ENCODE data around the gene NOSIP. TPM values are rescaled to one million over a fixed set of nuclear protein-coding genes. Genes with fewer than 3 reads are reported as not detected.

NOSIP gene
- total RNA-seq, 2 experiments from 2014 or later = 35.1 to 74.7 TPM

- no peaks in the 10 kb centered on the region for H3K4me1 ChIP-seq (ENCODE audit: insufficient read depth, low read length, poor library complexity, severe bottlenecking)
- POLR2A ChIA-PET = no interaction called here
These were observed 25.6 kb downstream of the NOSIP start for GRCh38 chr19:49554701-49555181.

GRCh38 chr19:49553451-49554271 lies 26.7 kb downstream of the NOSIP start:
- Histone ChIP-seq H3K4me3 (ENCODE audit: low read depth, low read length, poor library complexity, severe bottlenecking) (no peak overlapping the region), H3K9me2 (ENCODE audit: insufficient read depth, low read length) (no peaks in the 10 kb centered on the region), H4K20me1 (ENCODE audit: insufficient read depth, low read length) (no peaks in the 10 kb centered on the region), H2AFZ (ENCODE audit: low read length) (no peak overlapping the region), H3K9me3 (ENCODE audit: low read length) (no peaks in the 10 kb centered on the region), H3K4me2 (ENCODE audit: low read length) (no peak overlapping the region), H3K27ac (ENCODE audit: low read depth, low read length, poor library complexity, severe bottlenecking) (no peak overlapping the region), H3K36me3 (ENCODE audit: insufficient read depth, low read length) (peaks cover 31% of the 10 kb centered on the region; the same call in 1 of the 2 replicates), H3K4me1 (ENCODE audit: insufficient read depth, low read length, poor library complexity, severe bottlenecking) (no peaks in the 10 kb centered on the region), H3K79me2 (ENCODE audit: insufficient read depth, low read depth, low read length) (no peaks in the 10 kb centered on the region)
- ChIA-PET CTCF (ENCODE audit: unreplicated experiment) (no interaction called here), POLR2A (interaction anchor here (0.6 kb wide), 1 partner anchor 34 kb away, joined by 3 read pairs; no protein-coding TSS in a partner anchor)
- TF ChIP-seq CTCF (conservative IDR thresholded peaks at IDR 0.05; ENCODE audit: low read length) (no peak), EZH2phosphoT487 (IDR thresholded peaks at IDR 0.05; ENCODE audit: borderline replicate concordance, low read depth, low read length) (no peak)
- no peak for DNase-seq (ENCODE audit: low spot score)
- no TSS peak for BruUV-seq (replicated peaks)
- intact Hi-C loops (cut with micrococcal nuclease; ENCODE audit: unreplicated experiment) = no loop called here

More at GRCh38 chr19:49554701-49555181, 25.6 kb downstream of the NOSIP start:
- Histone ChIP-seq H3K4me2 (ENCODE audit: low read length) (no peak overlapping the region), H2AFZ (ENCODE audit: low read length) (no peak overlapping the region), H3K36me3 (ENCODE audit: insufficient read depth, low read length) (peaks cover 36% of the 10 kb centered on the region; the same call in 1 of the 2 replicates), H3K9me3 (ENCODE audit: low read length) (no peaks in the 10 kb centered on the region), H3K4me3 (ENCODE audit: low read depth, low read length, poor library complexity, severe bottlenecking) (no peak overlapping the region), H3K9me2 (ENCODE audit: insufficient read depth, low read length) (no peaks in the 10 kb centered on the region), H3K27ac (ENCODE audit: low read depth, low read length, poor library complexity, severe bottlenecking) (no peak overlapping the region), H3K79me2 (ENCODE audit: insufficient read depth, low read depth, low read length) (no peaks in the 10 kb centered on the region), H4K20me1 (ENCODE audit: insufficient read depth, low read length) (no peaks in the 10 kb centered on the region)
- intact Hi-C loops (cut with micrococcal nuclease; ENCODE audit: unreplicated experiment) = no loop called here
- CTCF ChIA-PET (ENCODE audit: unreplicated experiment) = no interaction called here
- no peak for DNase-seq (ENCODE audit: low spot score)
- TF ChIP-seq CTCF (conservative IDR thresholded peaks at IDR 0.05; ENCODE audit: low read length) (no peak), EZH2phosphoT487 (IDR thresholded peaks at IDR 0.05; ENCODE audit: borderline replicate concordance, low read depth, low read length) (no peak)
- BruUV-seq (replicated peaks) = no TSS peak

GRCh38 chr19:49552749-49553148 lies 27.6 kb downstream of the NOSIP start:
- BruUV-seq (replicated peaks) = no TSS peak
- H3K36me3 ChIP-seq (ENCODE audit: insufficient read depth, low read length) = peaks cover 27% of the 10 kb centered on the region; the same call in 1 of the 2 replicates
- no peak overlapping the region for H3K27ac ChIP-seq (ENCODE audit: low read depth, low read length, poor library complexity, severe bottlenecking)
- H3K9me2 ChIP-seq (ENCODE audit: insufficient read depth, low read length) = no peaks in the 10 kb centered on the region
- CTCF ChIA-PET (ENCODE audit: unreplicated experiment) = no interaction called here
- no peaks in the 10 kb centered on the region for H3K79me2 ChIP-seq (ENCODE audit: insufficient read depth, low read depth, low read length)
- POLR2A ChIA-PET = interaction anchor here (0.6 kb wide), 1 partner anchor 33 kb away, joined by 3 read pairs; no protein-coding TSS in a partner anchor
- no peak overlapping the region for H3K4me2 ChIP-seq (ENCODE audit: low read length)
- no peaks in the 10 kb centered on the region for H4K20me1 ChIP-seq (ENCODE audit: insufficient read depth, low read length)
- no peaks in the 10 kb centered on the region for H3K4me1 ChIP-seq (ENCODE audit: insufficient read depth, low read length, poor library complexity, severe bottlenecking)
- no peak overlapping the region for H3K4me3 ChIP-seq (ENCODE audit: low read depth, low read length, poor library complexity, severe bottlenecking)
- intact Hi-C loops (cut with micrococcal nuclease; ENCODE audit: unreplicated experiment) = no loop called here
- no peak for TF ChIP-seq CTCF (conservative IDR thresholded peaks at IDR 0.05; ENCODE audit: low read length)
- no peak for TF ChIP-seq EZH2phosphoT487 (IDR thresholded peaks at IDR 0.05; ENCODE audit: borderline replicate concordance, low read depth, low read length)
- no peaks in the 10 kb centered on the region for H3K9me3 ChIP-seq (ENCODE audit: low read length)
- DNase-seq (ENCODE audit: low spot score) = no peak
- no peak overlapping the region for H2AFZ ChIP-seq (ENCODE audit: low read length)
